NCI-H510A treated with DMSO at 0.1 percent for 48 hours (cell line): ENCODE results near the gene TET1.
"Not testable (repeated sequence)": the region's sequence is repeated elsewhere in the genome, so short reads cannot be mapped to it uniquely, and the experiment has no call there.

Experiments used
- DNase-seq: peaks from one replicate; lab custom pipeline; 2025; lab: John Stamatoyannopoulos, UW

Gene TET1

DNA sequence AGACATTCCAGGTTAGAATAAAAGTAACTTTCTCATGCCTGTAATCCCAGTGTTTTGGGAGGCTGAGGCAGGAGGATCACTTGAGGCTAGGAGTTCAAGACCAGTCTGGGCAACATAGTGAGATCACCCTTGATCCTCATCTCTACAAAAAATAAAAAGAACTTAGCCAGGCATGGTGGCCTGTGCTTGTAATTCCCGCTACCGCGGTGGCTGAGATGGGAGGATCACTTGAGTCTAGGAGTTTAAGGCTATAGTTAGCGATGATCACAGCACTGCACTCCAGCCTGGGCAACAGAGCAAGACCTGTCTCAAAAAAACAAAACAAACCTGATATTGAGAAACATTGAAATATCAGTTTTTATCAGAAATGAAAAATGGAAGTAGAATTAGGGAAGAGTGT, 4.6 kb downstream of the TET1 start:
- DNase-seq, result no peak

DNA sequence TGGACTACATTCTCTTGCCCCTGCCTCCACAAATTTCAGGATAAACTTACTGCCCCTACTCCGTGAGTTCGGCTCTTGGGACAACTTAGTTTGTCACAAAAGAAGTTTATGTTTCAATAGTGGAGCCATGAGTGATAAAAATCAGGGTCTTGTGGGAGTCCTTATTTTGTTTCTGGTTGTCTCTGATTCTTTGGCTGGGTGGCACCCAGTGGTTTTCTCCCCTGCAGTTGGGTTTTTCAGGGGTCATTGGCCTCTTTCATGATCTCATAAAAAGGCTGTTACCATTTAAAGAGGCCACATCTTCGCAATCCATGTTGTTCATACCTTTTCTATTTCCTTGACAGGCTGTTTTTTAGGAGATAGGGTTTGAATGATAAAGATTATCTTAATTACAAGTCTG, 5.5 kb downstream of the TET1 start:
- DNase-seq, result no peak

- DNase-seq, result no peak
Observed at GRCh38 chr10:68566351-68566750, 6.2 kb downstream of the TET1 start.

DNA sequence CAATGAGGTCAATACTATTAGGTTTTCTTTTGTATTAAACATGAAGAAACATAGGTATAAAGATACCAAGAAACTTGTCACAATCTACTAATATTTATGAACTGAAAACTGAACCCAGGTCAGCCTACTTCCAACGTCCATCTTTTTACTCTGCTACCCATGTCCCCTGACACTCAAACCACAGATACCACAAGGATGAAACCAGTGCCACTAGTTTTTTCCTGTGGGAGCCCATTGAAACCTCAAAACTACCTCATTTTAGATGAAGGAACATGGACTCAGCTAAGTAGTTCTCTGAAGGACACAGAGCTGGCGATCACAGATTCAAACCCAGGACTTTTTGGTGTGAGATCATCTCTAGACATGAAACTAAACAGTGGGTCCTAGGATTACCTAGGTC, 6.8 kb downstream of the TET1 start:
- no peak for DNase-seq

- DNase-seq, result no peak
Observed at GRCh38 chr10:68572151-68572550, 12.0 kb downstream of the TET1 start.

- DNase-seq, result no peak
Observed at GRCh38 chr10:68574051-68574450, 13.9 kb downstream of the TET1 start.

DNA sequence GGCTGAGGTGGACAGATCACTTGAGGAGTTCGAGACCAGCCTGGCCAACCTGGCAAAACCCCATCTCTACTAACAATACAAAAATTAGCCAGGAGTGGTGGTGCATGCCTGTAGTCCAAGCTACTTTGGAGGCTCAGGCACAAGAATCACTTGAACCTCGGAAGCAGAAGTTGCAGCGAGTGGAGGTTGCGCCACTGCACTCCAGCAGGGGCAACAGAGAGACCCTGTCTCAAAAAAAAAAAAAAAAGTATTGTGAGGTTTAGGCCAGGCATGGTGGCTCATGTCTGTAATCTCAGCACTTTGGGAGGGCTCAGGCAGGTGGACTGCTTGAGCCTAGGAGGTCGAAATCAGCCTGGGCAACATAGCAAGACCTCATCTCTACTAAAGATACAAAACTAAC, 16.0 kb downstream of the TET1 start:
- no peak for DNase-seq

DNA sequence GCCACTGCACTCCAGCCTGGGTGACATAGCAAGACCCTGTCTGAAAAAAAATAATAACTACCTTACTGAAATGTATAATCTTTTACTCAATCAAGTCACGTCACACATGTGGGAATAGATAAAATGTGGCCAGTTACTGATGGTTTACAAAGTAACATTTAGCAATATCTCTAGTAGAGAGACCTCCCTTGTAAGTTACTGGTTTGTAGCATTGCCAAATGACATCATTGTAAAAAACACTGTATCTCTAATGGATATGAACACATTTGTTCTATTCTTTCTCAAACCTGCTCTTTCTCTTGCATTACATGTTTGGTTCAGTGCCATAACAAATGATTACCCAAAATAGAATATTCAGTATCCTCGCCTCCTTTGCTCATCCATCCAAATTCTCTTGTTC, 18.8 kb downstream of the TET1 start:
- no peak for DNase-seq

- DNase-seq, result not testable (repeated sequence)
Observed at GRCh38 chr10:68584187-68584586, 24.1 kb downstream of the TET1 start.

DNA sequence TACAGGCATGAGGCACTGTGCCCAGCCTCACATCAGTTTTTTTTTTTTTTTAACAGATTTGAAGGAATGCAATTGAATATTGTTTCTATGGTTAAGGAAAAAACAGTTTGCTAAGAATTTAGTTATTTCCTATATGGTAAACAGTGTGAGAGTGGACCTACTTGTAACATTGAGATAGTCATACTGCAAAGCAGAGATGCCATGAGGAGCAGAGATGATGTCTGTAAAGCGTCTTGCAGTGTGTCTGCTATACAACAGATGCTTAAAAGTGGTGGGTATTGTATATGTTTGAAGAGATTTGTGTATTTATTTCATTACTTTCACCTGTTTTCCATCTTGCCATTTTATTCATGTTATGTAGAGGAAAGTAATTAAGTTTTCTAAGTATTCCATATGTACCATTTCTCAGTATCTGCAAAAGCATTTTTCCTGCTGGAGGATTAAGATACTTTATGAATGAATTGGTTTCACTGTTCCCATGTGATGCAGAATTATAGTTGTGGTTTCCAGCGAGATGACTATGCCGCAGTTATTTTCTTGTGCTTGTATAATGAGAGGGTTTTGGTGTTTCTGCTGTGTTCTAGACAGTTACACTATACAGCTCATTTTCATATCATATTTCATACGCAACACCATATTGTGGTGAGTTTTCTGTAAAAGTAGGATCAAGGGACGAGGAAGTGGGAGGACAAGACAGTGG, 26.6 kb downstream of the TET1 start:
- no peak for DNase-seq

DNA sequence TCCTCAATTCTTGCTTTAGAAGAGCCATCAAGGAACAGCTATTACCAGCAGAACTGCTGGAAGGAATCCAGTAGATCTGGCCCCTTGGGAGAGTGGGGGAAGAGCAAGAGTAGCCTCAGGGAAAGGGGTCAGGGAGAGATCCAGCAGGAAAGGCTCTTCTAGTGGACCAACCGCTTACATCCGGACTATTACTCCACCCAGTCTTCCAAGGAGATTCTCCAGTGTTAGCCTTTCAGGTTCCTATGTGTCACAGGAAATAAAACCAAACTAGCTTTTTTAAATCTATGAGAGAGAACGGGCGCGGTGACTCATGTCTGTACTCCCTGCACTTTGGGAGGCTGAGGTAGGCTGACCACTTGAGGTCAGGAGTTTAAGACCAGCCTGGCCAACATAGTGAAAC, 34.3 kb downstream of the TET1 start:
- DNase-seq, result peak; percentile 15

DNA sequence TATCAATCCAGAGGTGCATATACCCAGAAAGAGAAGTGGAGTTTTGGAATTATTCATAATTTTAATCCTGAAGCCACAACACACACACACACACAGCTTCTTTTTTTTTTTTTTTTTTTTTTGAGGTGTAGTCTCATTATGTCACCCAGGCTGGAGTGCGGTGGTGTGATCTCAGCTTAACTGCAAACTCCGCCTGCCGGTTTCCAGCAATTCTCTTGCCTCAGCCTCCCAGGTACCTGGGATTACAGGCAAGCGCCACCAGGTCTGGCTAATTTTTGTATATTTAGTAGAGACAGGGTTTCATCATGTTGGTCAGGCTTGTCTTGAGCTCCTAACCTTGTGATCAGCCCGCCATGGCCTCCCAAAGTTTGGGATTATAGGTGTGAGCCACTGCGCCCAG, 35.4 kb downstream of the TET1 start:
- peak; percentile 43 for DNase-seq

- peak; percentile 48 for DNase-seq
Observed at GRCh38 chr10:68597407-68597806, 37.3 kb downstream of the TET1 start.

GRCh38 chr10:68598978-68599770, 39.0 kb downstream of the TET1 start:
- DNase-seq, result peak; percentile 57

GRCh38 chr10:68599771-68600040, 39.6 kb downstream of the TET1 start:
- DNase-seq, result no peak

DNA sequence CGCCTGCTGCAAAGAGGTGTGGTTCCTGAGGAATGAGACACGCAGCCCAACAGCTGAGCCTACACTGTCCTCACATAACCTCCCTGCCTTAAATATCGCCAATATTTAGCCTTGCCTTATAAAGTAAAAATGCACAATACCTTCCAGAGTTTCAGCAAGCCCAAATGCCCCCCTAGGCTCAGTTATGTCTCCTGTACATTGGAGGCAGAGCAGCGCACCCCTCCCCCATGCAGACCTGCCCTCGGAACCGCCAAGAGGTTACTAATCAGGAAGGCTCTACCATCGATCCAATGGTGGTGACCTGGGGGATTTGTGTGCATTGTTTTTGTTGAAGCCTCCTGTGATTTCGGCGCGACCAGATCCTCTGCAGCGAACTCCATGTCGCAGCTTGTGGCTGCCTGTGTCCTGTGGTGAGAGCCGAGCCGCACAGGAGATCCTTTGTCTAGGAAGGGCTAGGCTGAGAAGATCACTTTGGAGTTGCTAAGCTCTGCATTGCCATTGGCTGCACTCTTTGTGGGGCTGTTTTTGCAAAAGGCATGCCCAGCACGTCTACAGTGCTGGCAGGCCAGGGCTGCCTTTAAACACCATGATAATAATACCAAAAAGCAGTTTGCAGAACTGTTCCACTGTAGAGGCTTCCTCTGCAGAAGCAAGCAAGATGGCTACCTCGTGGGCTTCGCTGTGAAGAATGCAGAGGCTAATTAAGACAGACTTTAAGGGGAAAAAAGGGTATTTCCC, 40.1 kb downstream of the TET1 start:
- DNase-seq, result peak; percentile 85

GRCh38 chr10:68601501-68602265, 41.5 kb downstream of the TET1 start:
- peak; percentile 21 for DNase-seq

DNA sequence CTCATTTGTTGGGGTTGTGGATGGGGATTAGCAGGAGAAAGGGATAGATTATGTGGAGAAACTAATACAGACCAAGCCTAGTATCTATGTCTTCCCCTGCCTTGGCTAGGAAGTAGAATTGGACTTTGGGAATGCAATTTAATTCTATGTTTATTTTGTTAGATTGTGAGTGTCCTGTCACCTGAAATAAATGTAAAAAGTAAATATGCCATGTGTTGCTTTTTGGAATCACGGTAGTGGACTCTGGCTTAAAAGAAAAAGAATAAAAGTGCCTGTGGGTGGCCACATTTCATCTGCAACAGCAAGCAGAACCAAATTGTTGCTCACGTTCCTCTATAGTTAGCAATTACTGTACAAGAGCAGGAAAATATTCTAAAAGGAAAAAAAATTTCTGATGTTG, 42.3 kb downstream of the TET1 start:
- no peak for DNase-seq

GRCh38 chr10:68603766-68604165, 43.6 kb downstream of the TET1 start:
- no peak for DNase-seq

DNA sequence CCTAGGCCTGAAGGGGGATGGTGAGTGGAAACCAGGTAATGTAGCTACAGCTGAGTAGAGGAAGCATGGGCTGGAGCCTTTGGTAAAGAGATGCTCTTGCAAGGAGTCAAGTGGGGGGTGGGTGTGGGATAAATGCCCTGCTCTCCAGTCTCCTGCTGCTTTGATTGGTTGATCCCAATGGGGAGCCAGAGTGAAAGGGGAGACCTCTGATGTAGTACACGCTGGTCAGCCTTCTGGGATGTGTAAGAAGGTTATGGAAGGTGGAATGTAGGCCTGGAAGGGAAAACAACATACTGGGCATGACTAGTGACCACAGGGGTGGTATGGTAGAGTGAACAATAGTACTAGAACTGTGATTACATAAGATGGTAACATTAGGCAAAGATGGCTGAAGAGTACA, 44.3 kb downstream of the TET1 start:
- no peak for DNase-seq

- DNase-seq, result no peak
Observed at GRCh38 chr10:68606918-68607317, 46.8 kb downstream of the TET1 start.

DNA sequence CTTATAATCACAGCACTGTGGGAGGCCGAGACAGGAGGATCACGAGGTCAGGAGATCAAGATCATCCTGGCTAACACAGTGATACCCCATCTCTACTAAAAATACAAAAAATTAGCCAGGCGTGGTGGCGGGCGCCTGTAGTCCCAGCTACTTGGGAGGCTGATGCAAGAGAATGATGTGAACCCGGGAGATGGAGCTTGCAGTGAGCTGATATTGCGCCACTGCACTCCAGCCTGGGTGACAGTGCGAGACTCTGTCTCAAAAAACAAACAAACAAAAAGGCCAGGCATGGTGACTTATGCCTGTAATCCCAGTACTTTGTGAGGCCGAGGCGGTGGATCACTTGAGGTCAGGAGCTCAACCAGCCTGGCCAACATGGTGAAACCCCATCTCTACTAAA, 49.9 kb downstream of the TET1 start:
- not testable (repeated sequence) for DNase-seq
